ENCODE data around the gene EPS8L3. TPM values are rescaled to one million over a fixed set of nuclear protein-coding genes. Genes with fewer than 3 reads are reported as not detected.

Gene EPS8L3
- total and polyA plus RNA-seq, 2 experiments from 2014 or later = not detected

GRCh38 chr1:109730666-109731065 lies 33.1 kb downstream of the EPS8L3 start:
- Histone ChIP-seq H3K27me3 (replicated peaks; ENCODE audit: insufficient read depth) (no peaks in the 10 kb centered on the region), H3K9me3 (ENCODE audit: low read depth) (no peaks in the 10 kb centered on the region), H3K4me3 (no peak overlapping the region), H3K36me3 (ENCODE audit: low read depth) (no peaks in the 10 kb centered on the region), H3K4me1 (ENCODE audit: insufficient read depth) (no peaks in the 10 kb centered on the region), H3K9me2 (ENCODE audit: insufficient read depth) (no peaks in the 10 kb centered on the region), H4K20me1 (ENCODE audit: insufficient read depth) (no peaks in the 10 kb centered on the region), H3K79me2 (ENCODE audit: insufficient read depth) (no peaks in the 10 kb centered on the region), H3F3A (ENCODE audit: insufficient read depth) (no peaks in the 10 kb centered on the region), H3K9ac (no peak overlapping the region), H3K4me2 (ENCODE audit: unreplicated experiment) (no peak overlapping the region), H3K27ac (no peak overlapping the region), H2AFZ (no peak overlapping the region)
- WGBS, 2 experiments (ENCODE audit: low coverage in 1 of 2, low lambda C conversion rate in 2 of 2, missing lambda C conversion rate in 2 of 2) = 74 to 81% methylated on average over 6 of the region's 6 CpGs
- in situ Hi-C loops (cut with MboI) = no loop called here
- no peak for TF ChIP-seq EZH2 (IDR thresholded peaks at IDR 0.05; ENCODE audit: insufficient read depth, poor library complexity, severe bottlenecking)
- no peak for TF ChIP-seq EZH2phosphoT487 (IDR thresholded peaks at IDR 0.05; ENCODE audit: insufficient read depth, low read depth)
- no peak for DNase-seq

- Histone ChIP-seq H3K4me3 (no peak overlapping the region), H2AFZ (no peak overlapping the region), H3K36me3 (ENCODE audit: low read depth) (no peaks in the 10 kb centered on the region), H3F3A (ENCODE audit: insufficient read depth) (no peaks in the 10 kb centered on the region), H3K9ac (no peak overlapping the region), H3K4me2 (ENCODE audit: unreplicated experiment) (no peak overlapping the region), H3K79me2 (ENCODE audit: insufficient read depth) (no peaks in the 10 kb centered on the region), H3K27ac (no peak overlapping the region), H3K4me1 (ENCODE audit: insufficient read depth) (no peaks in the 10 kb centered on the region), H3K27me3 (replicated peaks; ENCODE audit: insufficient read depth) (no peaks in the 10 kb centered on the region), H4K20me1 (ENCODE audit: insufficient read depth) (no peaks in the 10 kb centered on the region), H3K9me2 (ENCODE audit: insufficient read depth) (no peaks in the 10 kb centered on the region), H3K9me3 (ENCODE audit: low read depth) (no peaks in the 10 kb centered on the region)
- DNase-seq = no peak
- TF ChIP-seq EZH2 (IDR thresholded peaks at IDR 0.05; ENCODE audit: insufficient read depth, poor library complexity, severe bottlenecking) (no peak), EZH2phosphoT487 (IDR thresholded peaks at IDR 0.05; ENCODE audit: insufficient read depth, low read depth) (no peak)
- in situ Hi-C loops (cut with MboI) = loop anchor here (10.0 kb wide), 1 partner anchor 184 kb away; the partner anchor contains the start of gene GNAI3
- 64 to 76% methylated on average over 7 of the region's 7 CpGs for WGBS, 2 experiments (ENCODE audit: low coverage in 1 of 2, low lambda C conversion rate in 2 of 2, missing lambda C conversion rate in 2 of 2)
Observed at GRCh38 chr1:109728870-109729269, 34.9 kb downstream of the EPS8L3 start.

DNA sequence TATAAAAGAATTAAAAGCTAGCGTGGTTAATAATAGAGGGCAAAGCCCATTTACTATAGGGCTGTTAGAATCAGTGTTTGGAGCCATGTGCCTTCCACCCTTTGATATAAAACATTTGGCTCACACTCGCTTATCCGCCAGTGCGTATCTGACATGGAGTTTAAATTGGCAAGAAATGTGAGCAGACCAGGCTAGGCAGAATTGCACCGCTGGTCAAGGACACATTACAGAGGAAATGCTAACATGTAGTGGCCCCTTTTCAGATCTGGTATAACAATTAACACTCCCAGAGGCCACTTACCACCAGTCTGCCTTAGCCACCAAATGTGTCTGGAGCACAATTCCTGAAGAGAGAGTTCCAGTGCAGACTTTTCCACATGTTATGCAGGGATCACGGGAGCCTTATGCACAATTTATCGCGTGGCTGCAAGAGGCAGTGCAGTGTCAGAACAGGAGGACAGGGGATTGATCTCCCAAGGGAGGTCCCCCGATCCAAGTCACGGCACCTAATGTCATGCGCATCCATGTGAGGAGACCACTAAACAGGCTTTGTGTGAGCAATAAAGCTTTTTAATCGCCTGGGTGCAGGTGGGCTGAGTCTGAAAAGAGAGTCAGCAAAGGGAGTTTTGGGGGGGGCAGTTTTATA lies 36.9 kb downstream of the EPS8L3 start:
- in situ Hi-C loops (cut with MboI) = loop anchor here (10.0 kb wide), 1 partner anchor 182 kb away; the partner anchor contains the start of gene GNAI3
- WGBS, 2 experiments (ENCODE audit: low coverage in 1 of 2, low lambda C conversion rate in 2 of 2, missing lambda C conversion rate in 2 of 2) = 86 to 87% methylated on average over 12 of the region's 12 CpGs

GRCh38 chr1:109726007-109726406 lies 37.7 kb downstream of the EPS8L3 start:
- H3K9me3 ChIP-seq (ENCODE audit: low read depth) = no peaks in the 10 kb centered on the region
- WGBS, 2 experiments (ENCODE audit: low coverage in 1 of 2, low lambda C conversion rate in 2 of 2, missing lambda C conversion rate in 2 of 2) = 29 to 35% methylated on average over 1 of the region's 1 CpG
- peaks cover 7% of the 10 kb centered on the region; the same call in 1 of the 2 replicates for H3K4me1 ChIP-seq (ENCODE audit: insufficient read depth)
- no peaks in the 10 kb centered on the region for H4K20me1 ChIP-seq (ENCODE audit: insufficient read depth)
- in situ Hi-C loops (cut with MboI) = loop anchor here (10.0 kb wide), 1 partner anchor 181 kb away; the partner anchor contains the start of gene GNAI3
- H3K9me2 ChIP-seq (ENCODE audit: insufficient read depth) = no peaks in the 10 kb centered on the region
- H3K27me3 ChIP-seq (replicated peaks; ENCODE audit: insufficient read depth) = no peaks in the 10 kb centered on the region
- TF ChIP-seq EZH2phosphoT487 (IDR thresholded peaks at IDR 0.05; ENCODE audit: insufficient read depth, low read depth) (no peak), EZH2 (IDR thresholded peaks at IDR 0.05; ENCODE audit: insufficient read depth, poor library complexity, severe bottlenecking) (no peak)
- no peak overlapping the region for H2AFZ ChIP-seq
- no peak overlapping the region for H3K9ac ChIP-seq
- H3K4me2 ChIP-seq (ENCODE audit: unreplicated experiment) = no peak overlapping the region
- H3K4me3 ChIP-seq = no peak overlapping the region
- no peaks in the 10 kb centered on the region for H3F3A ChIP-seq (ENCODE audit: insufficient read depth)
- DNase-seq = no peak
- no peaks in the 10 kb centered on the region for H3K36me3 ChIP-seq (ENCODE audit: low read depth)
- H3K79me2 ChIP-seq (ENCODE audit: insufficient read depth) = no peaks in the 10 kb centered on the region
- H3K27ac ChIP-seq = no peak overlapping the region

More for the DNA sequence above, 36.9 kb downstream of the EPS8L3 start:
- Histone ChIP-seq H3K9me3 (ENCODE audit: low read depth) (no peaks in the 10 kb centered on the region), H3K4me3 (no peak overlapping the region), H3K9me2 (ENCODE audit: insufficient read depth) (no peaks in the 10 kb centered on the region), H3K27ac (no peak overlapping the region), H3K4me1 (ENCODE audit: insufficient read depth) (peaks cover 7% of the 10 kb centered on the region; the same call in 1 of the 2 replicates), H3K9ac (no peak overlapping the region), H4K20me1 (ENCODE audit: insufficient read depth) (no peaks in the 10 kb centered on the region), H3K4me2 (ENCODE audit: unreplicated experiment) (no peak overlapping the region), H2AFZ (no peak overlapping the region), H3K79me2 (ENCODE audit: insufficient read depth) (no peaks in the 10 kb centered on the region), H3F3A (ENCODE audit: insufficient read depth) (no peaks in the 10 kb centered on the region), H3K36me3 (ENCODE audit: low read depth) (no peaks in the 10 kb centered on the region), H3K27me3 (replicated peaks; ENCODE audit: insufficient read depth) (no peaks in the 10 kb centered on the region)
- TF ChIP-seq EZH2phosphoT487 (IDR thresholded peaks at IDR 0.05; ENCODE audit: insufficient read depth, low read depth) = no peak
- TF ChIP-seq EZH2 (IDR thresholded peaks at IDR 0.05; ENCODE audit: insufficient read depth, poor library complexity, severe bottlenecking) = no peak
- DNase-seq = no peak

Measured in GM23248 (cell line).